HG03469 (cell line): ENCODE results near the gene ZNF48.

Source experiments
- ATAC-seq: cut with Tn5 transposase; IDR thresholded peaks from one replicate; pipeline ENCODE4 v1.9.1; 2021; ENCODE audit warnings: mild to moderate bottlenecking, moderate library complexity, moderate number of reproducible peaks; ENCODE audit not compliant: unreplicated experiment

The ZNF48 gene

DNA sequence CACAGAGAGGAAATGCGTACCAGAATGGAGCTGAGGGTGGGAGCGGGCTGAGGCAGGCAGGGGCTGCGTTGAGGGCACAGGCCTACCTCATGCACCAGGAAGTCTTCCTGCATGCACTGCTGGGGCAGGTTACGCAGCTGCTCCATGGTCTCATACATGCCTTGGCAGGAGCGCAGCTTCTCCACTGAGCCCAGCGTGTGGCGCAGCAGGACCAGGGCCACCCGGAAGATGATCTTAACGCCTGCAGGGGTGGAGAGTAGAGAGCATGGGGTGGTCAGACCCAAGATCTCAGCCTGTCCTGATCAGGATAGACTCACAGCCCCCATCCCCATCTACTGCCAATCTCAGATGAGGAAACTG is 36.7 kb upstream of the ZNF48 start:
- ATAC-seq, result no peak

DNA sequence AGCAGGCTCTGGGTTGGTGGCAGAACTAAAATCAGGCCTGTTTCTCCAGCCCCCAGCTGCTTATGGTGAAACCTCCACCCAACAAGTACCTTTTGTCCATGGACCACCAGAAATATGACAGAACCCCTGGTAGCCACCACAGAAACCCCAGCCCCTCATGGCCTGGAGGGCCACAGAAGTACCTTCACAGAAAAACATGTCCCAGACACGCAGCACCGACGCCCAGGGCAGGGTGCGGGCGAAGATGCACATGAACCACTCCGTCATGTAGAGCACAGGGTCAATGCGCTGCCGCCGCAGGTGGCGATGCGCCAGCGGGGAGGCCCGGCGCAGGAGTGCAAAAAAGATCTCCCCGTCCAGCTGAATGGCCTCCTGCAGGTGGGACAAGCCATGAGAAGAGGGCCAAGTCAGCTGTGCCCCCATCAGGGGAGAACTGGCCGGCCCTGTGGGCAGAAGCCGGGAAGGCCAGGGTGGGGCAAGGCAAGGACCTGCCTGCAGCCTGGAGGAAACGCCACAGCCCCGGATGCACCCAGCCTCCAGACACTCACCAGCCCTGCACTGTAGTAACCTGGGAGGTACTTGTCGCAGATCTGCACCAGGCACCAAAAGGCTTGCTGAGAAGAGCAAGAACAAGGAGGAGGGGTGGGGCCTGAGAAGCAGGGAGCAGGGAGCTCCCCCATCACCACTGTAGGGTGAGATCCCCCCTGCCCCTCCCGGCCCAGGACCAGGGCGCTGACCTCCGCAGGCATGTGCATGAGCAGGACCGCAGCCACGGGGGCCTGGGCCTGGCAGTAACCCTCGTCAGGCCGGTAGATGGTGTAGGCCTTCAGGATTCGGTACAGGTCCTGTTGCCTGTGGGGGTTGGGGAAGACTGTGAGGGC is 36.0 kb upstream of the ZNF48 start:
- ATAC-seq, result no peak

DNA sequence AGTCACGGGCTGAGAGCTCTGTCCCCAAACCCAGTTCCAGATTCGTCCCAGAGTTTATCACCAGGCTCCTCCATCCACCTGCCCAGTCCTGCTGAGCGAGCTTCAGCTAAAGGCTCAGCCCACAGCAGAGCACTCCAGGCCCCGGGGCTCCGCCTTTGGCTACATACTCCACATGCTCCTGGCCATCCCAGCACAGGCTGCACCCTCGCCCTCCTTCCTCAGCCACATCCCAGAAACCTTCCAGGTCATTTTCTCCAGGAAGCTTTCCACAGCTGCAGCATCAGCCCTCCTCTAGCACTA is 35.4 kb upstream of the ZNF48 start:
- ATAC-seq, result no peak

DNA sequence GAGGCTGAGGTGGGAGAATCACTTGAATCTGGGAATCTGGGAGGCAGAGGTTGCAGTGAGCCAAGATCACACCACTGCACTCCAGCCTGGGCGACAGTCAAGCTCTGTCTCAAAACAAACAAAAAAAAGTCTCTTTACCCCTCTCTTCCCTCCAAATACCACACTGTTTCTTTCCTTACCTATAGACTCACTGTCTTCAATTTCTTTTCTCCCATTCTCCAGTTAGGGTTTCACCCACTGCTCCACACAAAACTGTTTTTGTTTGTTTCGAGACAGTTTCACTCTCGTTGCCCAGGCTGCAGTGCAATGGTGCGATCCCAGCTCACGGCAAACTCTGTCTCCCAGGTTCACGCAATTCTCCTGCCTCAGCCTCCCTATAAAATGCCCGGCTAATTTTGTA is 34.0 kb upstream of the ZNF48 start:
- ATAC-seq, result no peak

DNA sequence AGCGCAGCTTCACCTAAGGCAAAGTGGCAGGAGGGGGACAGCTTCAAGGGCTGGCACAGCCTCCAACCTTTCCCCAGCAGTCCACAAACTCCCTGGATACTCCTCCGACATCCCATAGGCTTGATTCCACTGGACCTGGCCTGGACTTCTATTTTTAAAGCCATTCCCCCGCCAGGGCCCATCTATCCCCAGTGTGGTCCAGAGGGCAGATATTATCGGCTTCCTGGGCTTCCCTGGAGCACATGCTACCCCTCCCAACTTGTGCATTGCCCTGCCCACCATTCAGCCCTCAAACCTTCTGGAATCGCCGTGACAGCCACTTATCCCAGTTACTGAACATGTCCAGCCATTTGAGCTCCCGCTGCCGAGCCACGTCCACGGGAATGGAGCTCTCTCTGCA is 30.0 kb upstream of the ZNF48 start:
- ATAC-seq, result no peak

DNA sequence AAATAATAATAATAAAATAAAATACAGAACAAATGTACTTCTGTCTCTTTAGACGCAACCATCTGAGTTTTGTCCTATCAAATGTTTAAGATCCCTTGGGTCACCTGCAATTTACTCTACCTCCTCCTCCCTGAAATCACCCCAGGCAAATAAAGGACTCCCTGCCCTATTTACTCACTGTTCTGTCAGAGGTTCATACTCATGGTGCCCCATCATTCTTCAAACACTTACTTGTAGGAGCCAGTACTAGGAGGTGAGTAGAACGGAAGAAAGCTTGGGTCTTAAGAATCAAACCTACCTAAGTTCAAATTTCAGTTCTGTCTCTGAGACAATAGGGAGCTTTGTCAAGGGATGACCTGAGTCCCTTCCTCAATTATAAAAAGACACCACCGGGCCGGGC is 28.7 kb upstream of the ZNF48 start:
- ATAC-seq, result no peak

DNA sequence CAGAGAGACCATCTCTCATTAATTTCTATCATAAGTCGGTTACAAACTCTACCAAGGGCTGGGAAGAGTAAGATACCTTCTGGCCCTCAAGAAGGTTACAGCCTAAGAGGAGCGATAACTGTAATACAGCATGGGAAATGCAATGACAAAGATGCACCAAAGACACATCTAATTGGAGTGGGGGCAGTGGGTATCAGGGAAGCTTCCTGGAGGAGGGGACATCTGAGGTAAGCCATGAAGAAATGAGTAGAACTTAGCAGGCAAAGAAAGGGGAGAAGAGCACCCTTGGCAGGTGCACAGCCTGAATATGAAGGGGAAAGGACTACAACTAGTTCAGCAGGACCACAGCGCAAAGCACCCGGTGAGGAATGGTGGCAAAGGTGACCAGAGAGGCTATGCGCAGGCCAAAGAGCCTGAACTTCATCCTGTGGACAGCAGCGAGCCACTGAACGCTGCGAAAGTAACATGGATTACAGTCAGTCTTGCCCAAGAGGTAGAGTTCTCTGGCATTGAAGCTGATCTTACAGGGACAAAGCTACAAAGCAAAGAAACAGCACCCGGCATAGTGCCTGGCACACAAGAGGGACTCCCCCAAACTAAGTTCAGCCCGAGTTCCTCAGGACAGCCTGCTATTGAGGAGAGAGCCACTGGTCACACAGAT is 27.7 kb upstream of the ZNF48 start:
- ATAC-seq, result no peak

DNA sequence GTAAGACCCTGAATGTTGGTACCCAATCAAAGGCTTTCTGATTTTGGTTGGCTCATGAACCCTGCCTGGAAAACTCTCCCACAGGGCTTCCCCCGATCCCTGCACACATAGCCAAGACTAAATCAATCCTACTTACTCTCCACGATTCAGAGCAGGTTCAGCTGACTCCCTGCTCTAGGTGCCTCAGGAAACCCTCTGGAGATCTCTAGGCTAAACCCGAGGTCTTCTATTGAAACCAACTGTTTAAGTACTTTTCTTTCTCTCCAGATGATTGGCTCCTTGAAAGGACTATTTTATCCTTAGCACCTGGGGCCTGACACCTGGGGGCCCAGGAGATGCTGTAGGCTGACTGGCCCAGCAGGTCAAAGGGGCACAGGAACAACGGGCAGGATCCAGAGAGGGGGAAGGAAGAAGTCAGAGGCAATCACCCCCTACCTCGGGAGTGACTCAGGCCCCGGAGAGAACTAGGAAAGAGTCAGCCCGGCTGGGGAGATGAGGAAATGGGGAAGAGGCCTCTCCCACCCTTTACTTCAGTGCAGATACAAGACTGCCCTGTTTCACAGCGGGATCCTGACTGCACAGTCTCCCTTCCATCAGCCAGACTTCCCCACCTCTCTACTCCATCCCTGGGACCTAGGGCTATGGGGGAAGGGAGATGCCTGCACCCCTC is 27.0 kb upstream of the ZNF48 start:
- no peak for ATAC-seq

DNA sequence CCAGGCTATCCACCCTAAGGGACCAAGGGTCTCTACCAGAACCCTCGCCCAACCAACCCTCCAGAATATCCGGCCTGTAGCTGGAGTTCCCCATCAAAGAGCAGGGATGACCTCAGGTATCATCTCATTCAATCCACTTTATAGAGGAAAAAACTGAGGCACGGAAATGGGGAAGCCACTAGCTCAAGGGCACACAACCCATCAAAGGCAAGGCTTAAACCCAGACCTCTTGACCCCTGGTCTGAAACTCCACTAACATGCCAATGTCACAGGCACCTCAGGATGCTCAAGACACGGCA is 26.5 kb upstream of the ZNF48 start:
- ATAC-seq, result no peak

DNA sequence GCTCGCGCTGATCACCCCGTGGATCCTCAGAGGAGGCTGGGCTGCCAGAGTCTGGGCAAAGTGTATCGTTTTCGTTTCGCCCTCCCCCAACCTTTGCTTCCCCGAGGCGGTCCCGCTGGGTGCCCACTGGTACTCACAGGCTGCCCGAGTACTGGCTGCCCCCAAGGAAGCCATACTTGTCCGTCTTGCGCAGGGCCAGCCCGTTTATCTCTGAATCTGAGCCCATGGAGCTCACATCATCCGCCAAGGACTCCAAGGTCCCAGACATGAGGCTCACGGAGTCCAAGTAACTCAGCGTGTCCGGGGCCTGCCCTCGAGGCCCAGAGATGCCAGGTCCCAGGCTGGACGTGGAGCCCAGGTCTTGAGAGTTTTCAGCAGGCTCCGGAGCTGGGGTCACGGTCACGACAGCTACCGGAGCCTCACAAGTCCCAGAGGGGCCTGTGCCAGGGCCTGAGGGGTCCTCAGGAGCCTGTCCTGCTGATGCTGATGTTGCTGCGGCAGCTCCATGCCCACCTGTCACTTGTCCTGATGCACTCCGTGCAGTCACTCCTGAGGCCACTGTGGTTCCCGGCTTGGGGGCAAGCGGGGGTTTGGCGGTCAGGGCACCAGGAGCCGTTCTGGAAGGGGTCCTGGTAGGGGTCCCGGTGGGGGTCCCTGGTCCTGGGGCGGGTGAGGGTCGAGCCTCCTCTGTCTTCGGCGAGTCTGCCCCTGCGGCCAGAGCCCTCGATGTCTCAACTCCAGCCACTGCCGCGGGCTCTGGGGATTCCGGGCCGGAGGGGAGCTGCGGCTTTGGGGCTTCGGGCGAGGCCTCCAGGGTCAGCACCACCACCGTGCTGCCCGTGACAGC is 25.9 kb upstream of the ZNF48 start:
- no peak for ATAC-seq

DNA sequence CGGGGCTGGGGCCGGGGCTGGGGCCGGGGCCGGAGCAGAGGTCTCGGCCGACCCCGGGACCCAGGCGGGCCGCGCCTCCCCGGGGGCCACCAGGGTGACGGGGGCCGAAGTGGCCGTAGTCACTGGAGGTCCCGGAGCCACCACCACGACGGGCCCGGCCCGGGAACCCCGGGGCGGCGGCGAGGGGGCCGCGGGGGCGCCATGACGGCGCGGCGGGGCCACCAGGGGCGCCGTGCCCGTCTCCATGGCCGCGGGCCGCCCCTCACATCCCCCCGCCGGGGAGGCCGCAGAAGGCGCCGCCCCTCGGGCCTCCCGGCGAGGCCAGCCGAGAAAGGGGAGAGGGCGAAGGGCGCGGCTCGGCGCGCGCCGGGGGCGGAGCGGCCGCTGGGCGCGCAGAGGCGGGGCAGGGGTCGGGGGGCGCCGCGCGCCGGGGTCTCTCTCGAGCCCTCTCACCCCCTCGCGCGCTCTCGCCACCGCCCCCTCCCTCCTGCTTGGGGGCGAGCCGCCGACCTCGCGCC is 25.2 kb upstream of the ZNF48 start:
- ATAC-seq, result peak; percentile 2

DNA sequence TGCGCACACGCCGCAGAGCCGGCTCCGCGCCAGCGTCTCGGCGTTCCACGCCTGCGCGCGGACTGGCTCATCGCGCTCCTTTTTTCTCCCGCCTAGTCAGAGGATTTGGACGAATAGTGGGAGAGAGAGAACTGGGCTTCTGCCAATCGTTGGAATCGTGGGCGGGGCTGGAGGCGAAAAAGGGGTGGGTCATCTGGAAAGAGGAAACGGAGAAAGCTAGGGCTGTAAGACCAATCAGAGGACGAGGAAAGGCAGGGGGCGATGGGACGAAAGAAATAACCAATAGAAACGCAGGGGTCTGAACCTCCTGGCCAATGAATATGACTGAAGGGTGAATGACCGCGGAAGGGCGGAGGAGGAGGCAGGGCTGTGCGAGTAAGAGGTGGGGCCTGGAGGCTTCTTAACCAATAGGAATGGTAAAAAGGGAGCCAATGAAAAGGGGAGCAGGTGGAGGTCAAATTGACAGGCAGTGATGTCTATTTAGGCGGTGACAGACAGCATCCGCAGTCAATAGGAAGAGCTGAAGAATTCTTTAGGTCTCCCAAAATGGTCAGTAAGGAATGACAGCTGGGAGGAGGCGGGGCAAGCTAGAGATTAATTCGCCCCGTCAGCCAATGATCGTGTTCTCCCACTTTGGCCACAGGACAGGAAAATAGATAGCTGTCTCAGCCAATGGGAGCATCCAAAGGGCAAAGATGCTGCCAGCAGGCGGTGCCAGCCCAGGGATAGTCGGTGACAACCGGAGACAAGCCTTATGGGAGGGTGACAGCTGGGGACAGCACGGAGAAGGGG is 24.6 kb upstream of the ZNF48 start, which contains the start of gene TBC1D10B:
Gene TBC1D10B, minus strand, starts transcription at position 39 of the 792 bp plus-strand sequence. CDS start 311 bp downstream, outside the sequence.
- peak; percentile 51 for ATAC-seq

DNA sequence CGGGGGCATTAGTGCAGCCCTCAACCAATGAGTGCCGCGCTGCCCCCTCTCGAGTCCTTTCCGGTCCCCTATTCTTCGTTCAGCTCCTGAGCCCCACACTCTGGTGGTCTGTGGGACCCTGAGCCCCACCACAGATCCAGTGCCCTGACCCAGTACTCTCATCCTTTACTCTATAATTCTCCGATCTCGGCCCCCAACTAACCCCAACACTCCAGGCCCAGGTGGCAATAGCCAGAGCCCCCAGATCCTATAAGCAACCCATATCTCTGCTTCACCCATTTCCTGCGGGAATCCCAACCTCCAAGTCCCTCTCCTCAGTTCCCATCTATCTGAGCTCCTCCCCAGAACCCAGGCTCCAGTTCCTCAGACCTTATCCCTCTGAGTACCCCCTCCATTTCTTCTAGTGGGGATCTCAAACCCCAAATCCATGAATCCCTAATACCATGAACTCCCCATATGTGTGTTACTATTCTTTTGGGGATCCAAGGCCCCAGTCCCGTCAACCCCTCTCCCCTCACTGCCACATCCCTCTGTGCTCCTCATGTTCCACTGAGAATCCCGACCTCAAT is 23.9 kb upstream of the ZNF48 start:
- no peak for ATAC-seq

DNA sequence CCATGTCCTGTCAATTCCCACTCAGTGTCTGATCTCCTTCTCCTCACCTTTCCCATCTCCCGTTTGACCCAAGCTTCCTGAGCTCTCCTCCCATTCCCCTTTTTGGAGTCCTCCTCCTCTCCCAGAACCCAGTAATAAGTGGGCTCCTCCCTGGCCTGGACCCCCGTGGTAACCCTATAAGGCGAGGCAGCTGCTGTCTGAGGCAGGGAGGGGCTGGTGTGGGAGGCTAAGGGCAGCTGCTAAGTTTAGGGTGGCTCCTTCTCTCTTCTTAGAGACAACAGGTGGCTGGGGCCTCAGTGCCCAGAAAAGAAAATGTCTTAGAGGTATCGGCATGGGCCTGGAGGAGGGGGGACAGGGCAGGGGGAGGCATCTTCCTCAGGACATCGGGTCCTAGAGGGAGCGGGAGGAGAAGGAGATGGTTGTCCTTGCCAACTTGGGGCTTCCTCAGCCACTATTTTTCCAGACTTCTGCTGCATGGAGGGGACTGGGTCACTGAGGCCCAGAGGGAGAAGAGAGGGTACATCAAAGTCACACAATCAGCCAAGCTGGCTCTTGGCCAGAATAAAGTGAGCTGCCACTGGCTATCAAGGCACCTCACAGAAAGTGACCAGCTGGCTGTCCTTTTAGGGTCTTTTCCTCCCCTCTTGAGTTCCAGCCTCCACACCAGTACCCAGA is 23.0 kb upstream of the ZNF48 start:
- no peak for ATAC-seq

DNA sequence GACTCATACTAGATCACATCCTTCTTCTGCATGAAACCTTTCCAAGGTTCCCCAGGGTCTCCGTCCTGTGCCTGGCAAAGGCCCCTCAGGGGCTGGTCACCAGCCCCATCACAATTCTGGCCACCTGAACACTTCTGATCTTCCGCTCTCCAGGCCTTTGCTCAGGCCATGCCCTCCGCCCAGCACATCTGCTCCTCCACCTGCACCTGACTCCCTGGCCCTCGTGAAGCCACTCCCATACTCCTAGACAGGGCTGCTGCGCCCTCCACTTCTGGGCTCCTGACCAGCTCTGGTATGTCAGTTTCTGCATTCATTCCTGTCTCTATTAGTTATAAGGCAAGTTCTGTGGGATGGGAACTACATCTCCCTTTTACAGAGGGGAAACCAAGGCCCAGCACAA is 22.5 kb upstream of the ZNF48 start:
- ATAC-seq, result no peak

DNA sequence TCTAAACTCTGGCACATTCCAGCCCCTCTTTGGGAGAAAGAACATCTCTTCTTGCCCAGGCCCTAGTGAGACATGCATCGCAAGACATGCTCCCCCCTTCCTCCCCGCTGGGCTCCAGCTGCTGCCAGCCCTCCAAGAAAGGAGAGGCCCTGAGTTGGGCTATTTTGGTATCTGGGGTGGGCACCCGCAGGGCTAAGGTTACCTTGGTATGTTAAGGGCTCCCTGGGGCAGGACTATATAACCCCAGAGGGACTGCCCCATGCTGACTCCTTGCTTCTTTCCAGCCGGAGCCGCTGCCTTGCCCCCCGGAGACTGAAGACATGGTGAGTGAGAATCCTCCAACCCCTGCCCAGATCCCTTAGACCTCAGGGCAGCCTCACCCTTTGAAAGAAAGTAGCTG is 20.7 kb upstream of the ZNF48 start, which contains the start of gene MYL11:
Gene MYL11, plus strand, starts transcription at position 265 of the 400 bp plus-strand sequence. Its CDS starts 56 bp downstream, at position 321.
- no peak for ATAC-seq

DNA sequence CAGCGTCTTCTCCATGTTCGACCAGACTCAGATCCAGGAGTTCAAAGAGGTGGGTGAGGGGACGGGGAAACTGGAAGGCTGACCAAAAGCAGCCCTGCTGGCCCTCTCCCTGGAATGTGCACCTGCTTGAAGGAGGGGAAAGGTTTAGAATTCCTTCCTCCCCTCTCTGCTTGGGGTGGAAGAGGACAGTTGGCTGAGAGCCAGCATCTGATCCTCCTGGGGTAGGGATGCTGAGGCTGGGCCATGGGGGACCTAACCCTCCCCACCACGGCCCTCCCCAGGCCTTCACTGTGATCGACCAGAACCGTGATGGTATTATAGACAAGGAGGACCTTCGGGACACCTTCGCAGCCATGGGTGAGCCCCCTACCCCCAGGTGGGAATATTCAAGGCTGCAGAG is 19.4 kb upstream of the ZNF48 start:
- no peak for ATAC-seq

DNA sequence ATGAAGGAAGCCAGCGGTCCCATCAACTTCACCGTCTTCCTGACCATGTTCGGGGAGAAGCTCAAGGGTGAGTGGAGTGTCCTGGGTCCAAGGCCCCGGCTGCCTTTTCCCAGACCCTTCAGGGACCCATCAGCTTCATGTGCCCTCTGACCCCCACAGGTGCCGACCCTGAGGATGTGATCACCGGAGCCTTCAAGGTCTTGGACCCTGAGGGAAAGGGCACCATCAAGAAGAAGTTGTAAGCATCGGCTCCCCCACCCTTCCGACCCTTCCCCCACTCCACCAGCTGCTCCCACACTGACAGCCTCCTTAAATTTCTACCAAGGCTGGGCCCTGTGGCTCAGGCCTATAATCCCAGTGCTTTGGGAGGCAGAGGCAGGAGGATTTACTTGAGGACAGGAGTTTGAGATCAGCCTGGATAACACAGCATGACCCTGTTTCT is 18.7 kb upstream of the ZNF48 start:
- ATAC-seq, result no peak
